ENCODE data around the gene NDFIP2. TPM values are rescaled to one million over a fixed set of nuclear protein-coding genes. Genes with fewer than 3 reads are reported as not detected.

The NDFIP2 gene
- polyA plus RNA-seq, 2 of the 4 experiments (the other 2 are of a cell fraction), result 23.2 to 39.9 TPM

- ATAC-seq (no peak), FAIRE-seq (no peak), DNase-seq (ENCODE audit: low read depth in 1 of 2, low spot score in 1 of 2) (no peak)
- H3K4me2 ChIP-seq, result no peak overlapping the region
- no peaks in the 10 kb centered on the region for H3K9me3 ChIP-seq
- WGBS (ENCODE audit: missing lambda C conversion rate), result 91% methylated on average over 1 of the region's 1 CpG
- ChIA-PET POLR2A (no interaction called here), CTCF (interaction anchor here (1.5 kb wide), 1 partner anchor 15 kb away, joined by 3 read pairs; no protein-coding TSS in a partner anchor)
- peaks cover 20% of the 10 kb centered on the region; the same call in 2 of the 3 replicates for H3K4me1 ChIP-seq
- H3K27ac ChIP-seq, result no peak overlapping the region
- no peak for TF ChIP-seq POLR2AphosphoS2 (conservative IDR thresholded peaks at IDR 0.05; ENCODE audit: low read length)
- TF ChIP-seq TP53 (CRISPR knock-in tag; IDR thresholded peaks at IDR 0.05), result no peak
- TF ChIP-seq EP300 (IDR thresholded peaks at IDR 0.05), result no peak
- no peak for TF ChIP-seq HEYL (CRISPR knock-in tag; IDR thresholded peaks at IDR 0.05)
- no peak for TF ChIP-seq E2F6 (IDR thresholded peaks at IDR 0.05; ENCODE audit: borderline replicate concordance, low read depth)
- no peak for TF ChIP-seq HES2 (IDR thresholded peaks at IDR 0.05)
- no peak for TF ChIP-seq PBX3 (IDR thresholded peaks at IDR 0.05)
- TF ChIP-seq CHD4 (IDR thresholded peaks at IDR 0.05; ENCODE audit: borderline replicate concordance), result no peak
- TF ChIP-seq RAD21 (conservative IDR thresholded peaks at IDR 0.05 in 1 of 2, IDR thresholded peaks at IDR 0.05 in 1 of 2), result no peak
- no peak for TF ChIP-seq MYC (IDR thresholded peaks at IDR 0.05; ENCODE audit: borderline replicate concordance, low read length)
- no peak for TF ChIP-seq MAFK (IDR thresholded peaks at IDR 0.05; ENCODE audit: partially characterized antibody)
- no peak for TF ChIP-seq RFX5 (IDR thresholded peaks at IDR 0.05)
- no peak for TF ChIP-seq ESRRA (IDR thresholded peaks at IDR 0.05; ENCODE audit: borderline replicate concordance, low read length)
- no peak for TF ChIP-seq ELK1 (IDR thresholded peaks at IDR 0.05; ENCODE audit: low read depth, low read length)
- no peak for TF ChIP-seq TFCP2L1 (CRISPR knock-in tag; IDR thresholded peaks at IDR 0.05)
- no peak overlapping the region for H3K4me3 ChIP-seq
Observed at GRCh38 chr13:79439275-79439674, 41.7 kb upstream of the NDFIP2 start.

- 49% methylated on average over 5 of the region's 5 CpGs for WGBS (ENCODE audit: missing lambda C conversion rate)
- peaks cover 13% of the 10 kb centered on the region; the same call in 2 of the 3 replicates for H3K4me1 ChIP-seq
- no peak for FAIRE-seq
- no peak overlapping the region for H3K4me3 ChIP-seq
- peak in 1 of 2 experiments; percentile 54; a peak in 3 of 6 replicates for ATAC-seq
- H3K27ac ChIP-seq, result no peak overlapping the region
- ChIA-PET CTCF (interaction anchor here (1.5 kb wide), 1 partner anchor 17 kb away, joined by 3 read pairs; no protein-coding TSS in a partner anchor), POLR2A (no interaction called here)
- TF ChIP-seq EHMT2 (IDR thresholded peaks at IDR 0.05; ENCODE audit: low read depth) (no peak), RNF2 (IDR thresholded peaks at IDR 0.05; ENCODE audit: borderline replicate concordance, low read depth) (no peak), FOXS1 (CRISPR knock-in tag; IDR thresholded peaks at IDR 0.05) (no peak), CEBPB (IDR thresholded peaks at IDR 0.05) (no peak), RFX5 (IDR thresholded peaks at IDR 0.05) (no peak), GATA3 (IDR thresholded peaks at IDR 0.05; ENCODE audit: borderline replicate concordance) (no peak), NR3C1 (IDR thresholded peaks at IDR 0.05) (no peak), ZC3H11A (IDR thresholded peaks at IDR 0.05) (no peak), USF2 (IDR thresholded peaks at IDR 0.05) (no peak), HMGXB4 (CRISPR knock-in tag; IDR thresholded peaks at IDR 0.05; ENCODE audit: borderline replicate concordance) (no peak)
- peak overlapping the region; percentile 43 for H3K4me2 ChIP-seq
- DNase-seq (ENCODE audit: low read depth in 1 of 2, low spot score in 1 of 2), result no peak
- no peaks in the 10 kb centered on the region for H3K9me3 ChIP-seq
Observed at GRCh38 chr13:79440958-79441528, 39.9 kb upstream of the NDFIP2 start.

Data from A549 (cell line).